DMS153 (cell line): ENCODE measurements around the gene KRTAP15-1.

Experiments
- DNase-seq: peaks from one replicate; lab custom pipeline; 2025; lab: John Stamatoyannopoulos, UW

Gene KRTAP15-1

DNA sequence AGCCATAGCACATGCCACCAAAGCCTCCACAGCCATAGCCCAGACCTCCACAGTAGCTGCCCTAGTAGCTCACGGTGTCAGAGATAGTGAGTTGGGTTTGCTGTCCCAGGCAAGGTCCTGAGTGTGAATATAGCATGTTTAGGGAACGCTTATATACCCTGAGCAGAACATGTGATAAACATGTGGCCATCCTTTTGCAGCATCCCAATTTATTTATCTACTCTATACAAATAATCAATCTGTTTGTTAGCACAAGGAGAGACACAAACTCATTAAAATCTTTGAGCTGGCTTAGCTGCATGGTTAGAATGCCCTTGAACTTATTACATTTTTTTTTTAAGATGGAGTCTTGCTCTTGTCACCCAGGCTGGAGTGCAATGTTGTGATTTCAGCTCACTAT, 47.3 kb downstream of the KRTAP15-1 start, which contains the start of gene KRTAP19-2:
TSS of gene KRTAP19-2 (minus strand) at position 101 of the 400 bp plus-strand sequence. CDS start at position 13, 88 bp downstream.
- DNase-seq: no peak
